ENCODE results near the gene RAB31. TPM values are rescaled to one million over a fixed set of nuclear protein-coding genes. Genes with fewer than 3 reads are reported as not detected.

RAB31 gene
- total RNA-seq, 2 donors from 2014 or later, result 6.0 to 16.6 TPM

GRCh38 chr18:9910071-9910470, 202.0 kb downstream of the RAB31 start:
- DNase-seq (no peak), ATAC-seq (no peak)
- intact Hi-C loops (cut with DNase I, micrococcal nuclease), result no loop called here

- intact Hi-C loops (cut with DNase I, micrococcal nuclease), result no loop called here
- DNase-seq (no peak), ATAC-seq (no peak)
Measured at GRCh38 chr18:9910661-9911060, 202.6 kb downstream of the RAB31 start.

GRCh38 chr18:9911226-9911625, 203.1 kb downstream of the RAB31 start:
- DNase-seq (no peak), ATAC-seq (no peak)
- intact Hi-C loops (cut with DNase I, micrococcal nuclease), result no loop called here

Other genes starting within 250 kb of the RAB31 start
- 10 to 100 TPM; 59.4 to 70.4 TPM for gene RALBP1, start 232.8 kb upstream of the RAB31 start, total RNA-seq
- gene PPP4R1, start 93.7 kb upstream of the RAB31 start, total RNA-seq, result 10 to 100 TPM; 73.7 to 74.9 TPM
- gene TXNDC2, start 177.7 kb downstream of the RAB31 start, total RNA-seq, result not detected
- gene VAPA, start 205.7 kb downstream of the RAB31 start, total RNA-seq, result 100 to 1,000 TPM; 242 to 274 TPM

Data from left colon (tissue), 2 donors.